GM12873 (cell line): ENCODE measurements around the gene PIP5K1B.

Source experiments
- CTCF ChIP-seq: IDR thresholded peaks from 2 replicates; pipeline ENCODE4 v1.5.1; 2012; ENCODE audit warnings: low read depth, mild to moderate bottlenecking, moderate library complexity, low read length, control low read depth; ENCODE audit not compliant: insufficient read depth; ENCODE audit errors: missing control alignments

The PIP5K1B gene

DNA sequence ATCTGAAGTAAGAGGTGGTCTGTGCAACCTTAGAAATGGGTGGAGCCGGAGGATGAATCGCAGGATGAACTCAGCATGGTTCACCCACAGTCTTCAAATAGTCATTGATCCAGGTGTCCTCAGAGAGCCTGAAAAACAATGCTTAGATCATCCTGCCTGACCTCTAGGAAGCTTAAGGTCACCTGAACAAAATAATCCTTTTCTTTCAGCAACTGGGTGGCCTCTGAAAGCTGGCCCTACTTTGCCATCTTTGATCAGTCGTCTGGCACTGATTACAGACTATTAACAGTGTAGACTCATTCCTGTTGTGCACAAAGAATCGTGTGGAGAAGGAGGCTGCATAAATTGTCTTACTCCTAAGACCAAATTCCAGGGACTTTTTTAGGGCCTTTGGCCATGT lies 50.7 kb downstream of the PIP5K1B start:
- no peak for TF ChIP-seq CTCF

GRCh38 chr9:68759981-68760673 lies 55.1 kb downstream of the PIP5K1B start:
- TF ChIP-seq CTCF: no peak

DNA sequence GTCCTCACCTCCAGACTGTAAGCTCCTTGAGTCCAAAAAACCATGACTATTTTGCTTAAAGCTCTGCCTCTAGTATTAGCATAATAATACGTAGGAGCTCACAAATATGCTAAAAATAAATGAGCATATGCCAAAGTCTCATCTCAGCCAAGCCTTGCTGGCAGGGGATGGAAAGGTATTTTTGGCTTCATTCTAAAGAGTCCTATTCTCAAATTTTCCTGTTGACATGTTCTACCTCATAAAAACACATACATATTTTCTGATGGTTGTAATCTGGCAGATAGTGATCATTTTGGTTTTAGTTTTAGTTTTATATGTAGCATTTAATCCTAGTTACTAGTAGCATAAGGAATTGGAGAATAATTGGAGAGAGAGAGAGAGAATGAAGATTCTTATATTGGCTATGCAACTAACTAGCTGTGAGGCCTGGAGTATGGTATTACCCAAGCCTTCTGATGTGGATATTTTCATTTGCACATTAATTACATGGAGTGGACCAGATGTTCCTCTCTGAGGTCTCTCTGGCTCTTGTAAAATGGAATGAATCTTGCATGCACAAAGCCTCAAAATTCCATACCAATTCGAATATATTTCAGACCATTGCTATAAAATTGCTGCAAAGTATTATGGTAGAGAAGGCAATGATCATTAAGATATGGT lies 55.8 kb downstream of the PIP5K1B start:
- TF ChIP-seq CTCF: no peak

- no peak for TF ChIP-seq CTCF
Measured at GRCh38 chr9:68762570-68762969, 57.5 kb downstream of the PIP5K1B start.

GRCh38 chr9:68763104-68763503 lies 58.1 kb downstream of the PIP5K1B start:
- TF ChIP-seq CTCF: no peak

- TF ChIP-seq CTCF: no peak
Measured at GRCh38 chr9:68768619-68769018, 63.6 kb downstream of the PIP5K1B start.

- TF ChIP-seq CTCF: no peak
Measured at GRCh38 chr9:68769852-68770251, 64.8 kb downstream of the PIP5K1B start.
